SK-N-MC (cell line): Measurements from ENCODE around the gene GNG11.

ENCODE experiments used
- DNase-seq: peaks from one replicate; pipeline ENCODE4 v3.0.0-alpha.2; 2011; ENCODE audit warnings: low read depth, low spot score
- H3K27ac ChIP-seq: fragments of 200-600 bp; sonication (generic); 2 replicates; pipeline ENCODE4 v1.5.1; 2016; ENCODE audit warnings: mixed run types
- H3K36me3 ChIP-seq: fragments of 200-600 bp; sonication (generic); 2 replicates; pipeline ENCODE4 v1.6.1; 2017; ENCODE audit warnings: antibody characterized with exemption, low read length, mixed read lengths; ENCODE audit not compliant: insufficient read depth
- H3K4me3 ChIP-seq: fragments of 200-600 bp; sonication (generic); 2 replicates; pipeline ENCODE4 v1.5.1; 2016
- H3K9ac ChIP-seq: fragments of 200-600 bp; sonication (generic); 2 replicates; pipeline ENCODE4 v1.8.0; 2017; ENCODE audit warnings: mixed run types, mixed read lengths; ENCODE audit not compliant: insufficient read length
- H3K9me3 ChIP-seq: fragments of 200-600 bp; sonication (generic); 2 replicates; pipeline ENCODE4 v1.6.1; 2017; ENCODE audit warnings: low read depth, mild to moderate bottlenecking, antibody characterized with exemption, low read length, moderate library complexity, mixed read lengths
- EZH2 ChIP-seq: fragments of 200-600 bp; sonication (generic); IDR thresholded peaks from one replicate; pipeline ENCODE4 v1.6.1; 2017; ENCODE audit warnings: antibody characterized with exemption
- FOXP2 ChIP-seq: optimal IDR thresholded peaks from 2 replicates; pipeline ENCODE3; 2011; ENCODE audit warnings: mild to moderate bottlenecking, moderate library complexity; ENCODE audit not compliant: insufficient read depth; ENCODE audit errors: extremely low read length, control extremely low read depth
- POLR2AphosphoS5 ChIP-seq: IDR thresholded peaks from 2 replicates; pipeline ENCODE4 v1.6.1; 2012; ENCODE audit warnings: mild to moderate bottlenecking, low read depth, low read length, borderline replicate concordance

GNG11 gene

DNA sequence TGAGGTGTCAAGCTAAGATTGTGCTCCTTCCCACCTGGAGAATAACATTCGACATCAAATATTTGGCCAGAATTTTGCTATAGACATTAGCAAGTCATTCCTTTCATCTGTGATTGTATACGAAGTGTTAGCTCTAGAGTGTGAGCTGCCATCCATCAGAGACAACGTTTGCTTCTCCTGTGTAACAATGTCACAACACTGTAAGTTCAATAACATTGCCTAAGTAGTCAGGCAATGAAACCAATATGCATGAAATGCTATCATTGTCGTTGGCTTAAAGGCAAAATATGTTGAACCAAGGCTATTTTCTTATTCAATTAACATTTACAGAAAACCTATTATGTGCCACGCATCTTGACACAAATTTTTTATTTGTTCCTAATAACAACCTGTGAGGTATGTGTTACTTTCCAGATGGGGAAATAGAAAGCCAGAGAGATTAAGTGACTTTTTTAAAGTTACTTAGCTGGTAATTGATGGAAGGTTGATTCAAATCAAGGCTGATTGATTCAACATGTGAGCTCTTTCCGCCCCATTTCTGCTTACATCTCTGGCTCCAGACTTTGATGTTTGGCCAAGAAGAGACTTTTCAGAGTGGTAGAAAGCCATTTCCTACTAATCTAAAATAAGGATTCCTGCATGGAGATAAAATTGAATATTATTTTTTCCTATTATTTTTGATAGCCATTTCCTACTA is 50.6 kb downstream of the GNG11 start:
- H3K9ac ChIP-seq, result no peak overlapping the region
- no peaks in the 10 kb centered on the region for H3K36me3 ChIP-seq
- DNase-seq, result no peak
- H3K27ac ChIP-seq, result no peak overlapping the region
- TF ChIP-seq EZH2, result no peak
- TF ChIP-seq FOXP2, result no peak
- TF ChIP-seq POLR2AphosphoS5, result no peak
- no peaks in the 10 kb centered on the region for H3K9me3 ChIP-seq
- H3K4me3 ChIP-seq, result no peak overlapping the region

DNA sequence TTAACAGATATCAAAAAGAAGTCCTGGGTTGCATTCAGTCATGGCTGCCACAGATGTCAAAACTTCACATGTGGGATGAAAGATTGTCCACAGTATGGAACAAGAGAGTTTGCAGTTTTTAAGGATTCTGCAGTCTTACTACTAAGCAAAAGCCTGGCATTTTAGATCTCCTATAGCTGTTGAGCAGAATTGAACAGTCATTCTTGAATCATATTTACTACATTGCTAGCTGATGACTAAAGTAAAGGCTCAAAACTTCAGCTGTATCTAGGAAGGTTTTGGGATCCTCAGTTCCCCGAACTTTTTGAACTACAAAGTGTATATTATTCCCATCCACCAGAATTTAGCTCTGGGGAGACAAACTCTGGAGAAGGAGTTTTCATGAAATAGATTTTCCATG is 51.6 kb downstream of the GNG11 start:
- Histone ChIP-seq H3K9me3 (no peaks in the 10 kb centered on the region), H3K9ac (no peak overlapping the region), H3K36me3 (no peaks in the 10 kb centered on the region), H3K27ac (no peak overlapping the region), H3K4me3 (no peak overlapping the region)
- TF ChIP-seq POLR2AphosphoS5 (no peak), FOXP2 (no peak), EZH2 (no peak)
- no peak for DNase-seq

DNA sequence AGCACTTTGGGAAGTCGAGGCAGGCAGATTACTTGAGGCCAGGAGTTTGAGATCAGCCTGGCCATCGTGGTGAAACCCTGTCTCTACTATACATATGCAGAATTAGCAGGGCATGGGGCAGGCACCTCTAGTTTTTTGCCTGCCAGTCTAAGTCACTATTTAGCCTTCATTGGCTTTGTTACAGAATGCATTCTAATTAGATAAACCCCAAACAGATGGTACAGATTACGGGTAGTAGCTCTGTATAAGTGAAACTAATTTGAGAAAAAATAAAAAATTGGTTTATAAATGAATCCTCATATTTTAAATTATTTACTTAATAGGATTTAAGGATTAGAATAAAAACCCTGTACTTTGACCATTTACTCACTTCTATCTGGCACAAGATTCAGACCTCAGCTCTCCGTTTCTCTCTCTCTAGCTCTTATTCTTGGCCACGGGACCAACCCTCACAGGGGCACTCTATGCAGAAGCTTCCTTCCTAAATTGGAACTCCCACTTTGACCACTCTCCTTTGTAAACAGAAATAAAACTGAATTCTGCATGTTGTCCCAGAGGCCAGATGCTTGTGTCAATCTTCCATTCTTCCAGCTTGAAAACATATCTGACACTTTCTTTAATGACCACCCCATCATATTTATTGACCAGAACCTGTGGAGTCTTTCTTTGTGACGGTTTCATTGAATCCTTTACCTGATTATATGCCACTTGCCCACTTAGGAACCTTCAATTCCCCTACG is 55.8 kb downstream of the GNG11 start:
- no peaks in the 10 kb centered on the region for H3K36me3 ChIP-seq
- no peak overlapping the region for H3K27ac ChIP-seq
- H3K9ac ChIP-seq, result no peak overlapping the region
- no peak overlapping the region for H3K4me3 ChIP-seq
- TF ChIP-seq POLR2AphosphoS5 (no peak), FOXP2 (no peak), EZH2 (no peak)
- no peak for DNase-seq
- no peaks in the 10 kb centered on the region for H3K9me3 ChIP-seq
